ENCODE results near the gene HAGHL. TPM values are rescaled to one million over a fixed set of nuclear protein-coding genes. Genes with fewer than 3 reads are reported as not detected.

HAGHL gene
- total RNA-seq, 1 donor from 2014 or later = 1.0 TPM

GRCh38 chr16:720990-721764, 5.7 kb upstream of the HAGHL start, which contains the start of gene ANTKMT:
Gene ANTKMT (plus strand): TSS chr16:721146. CDS start chr16:721275, 129 bp downstream.
- Histone ChIP-seq H3K27ac (peak within 1 kb of the TSS; percentile 80), H3K4me2 (peak within 1 kb of the TSS; percentile 98), H3K9me3 (ENCODE audit: low read depth) (no peaks in the 10 kb centered on the region), H3K36me3 (no peaks in the 10 kb centered on the region), H3K4me3 (peak within 1 kb of the TSS; percentile 85), H3K27me3 (peaks cover 12% of the 10 kb centered on the region), H3K79me2 (ENCODE audit: low read depth) (no peaks in the 10 kb centered on the region), H3F3A (ENCODE audit: low read depth) (peaks cover 30% of the 10 kb centered on the region), H3K9ac (peak within 1 kb of the TSS; percentile 22), H2AFZ (replicated peaks) (peak within 1 kb of the TSS; percentile 84), H4K20me1 (ENCODE audit: low read depth) (peaks cover 66% of the 10 kb centered on the region), H3K4me1 (peaks cover 29% of the 10 kb centered on the region)
- Mint-ChIP-seq H3K36me3 (peaks cover 2% of the 10 kb centered on the region), H3K27ac (peak within 1 kb of the TSS; percentile 81), H3K9me3 (no peaks in the 10 kb centered on the region), H3K27me3 (ENCODE audit: insufficient read depth, low read depth) (peaks cover 13% of the 10 kb centered on the region), H3K4me3 (peak within 1 kb of the TSS; percentile 89), H3K4me1 (peaks cover 27% of the 10 kb centered on the region)
- peak; percentile 98 for DNase-seq (ENCODE audit: low spot score)
- no peak for TF ChIP-seq CTCF (IDR thresholded peaks at IDR 0.05)
- TF ChIP-seq EZH2phosphoT487 (IDR thresholded peaks at IDR 0.05) = no peak
- no peak for TF ChIP-seq EZH2 (IDR thresholded peaks at IDR 0.05)

- Mint-ChIP-seq H3K27ac (no peak overlapping the region), H3K36me3 (no peaks in the 10 kb centered on the region), H3K27me3 (ENCODE audit: insufficient read depth, low read depth) (peaks cover 10% of the 10 kb centered on the region), H3K9me3 (no peaks in the 10 kb centered on the region), H3K4me3 (peak overlapping the region; percentile 65), H3K4me1 (peaks cover 23% of the 10 kb centered on the region)
- DNase-seq (ENCODE audit: low spot score) = no peak
- H3K27ac ChIP-seq = no peak overlapping the region
- TF ChIP-seq CTCF (IDR thresholded peaks at IDR 0.05) = no peak
- no peak for TF ChIP-seq EZH2phosphoT487 (IDR thresholded peaks at IDR 0.05)
- no peak for TF ChIP-seq EZH2 (IDR thresholded peaks at IDR 0.05)
- no peaks in the 10 kb centered on the region for H3K79me2 ChIP-seq (ENCODE audit: low read depth)
- no peaks in the 10 kb centered on the region for H3K36me3 ChIP-seq
- H4K20me1 ChIP-seq (ENCODE audit: low read depth) = peaks cover 64% of the 10 kb centered on the region
- H3F3A ChIP-seq (ENCODE audit: low read depth) = peaks cover 32% of the 10 kb centered on the region
- peak overlapping the region; percentile 85 for H3K4me3 ChIP-seq
- no peak overlapping the region for H2AFZ ChIP-seq (replicated peaks)
- H3K27me3 ChIP-seq = peaks cover 19% of the 10 kb centered on the region
- H3K4me2 ChIP-seq = peak overlapping the region; percentile 98
- H3K9ac ChIP-seq = no peak overlapping the region
- H3K4me1 ChIP-seq = peaks cover 21% of the 10 kb centered on the region
- H3K9me3 ChIP-seq (ENCODE audit: low read depth) = no peaks in the 10 kb centered on the region
Observed at GRCh38 chr16:721765-722540, 5.0 kb upstream of the HAGHL start.

GRCh38 chr16:722835-723633, 3.9 kb upstream of the HAGHL start:
- Histone ChIP-seq H3K36me3 (no peaks in the 10 kb centered on the region), H3K4me2 (no peak overlapping the region), H3K9me3 (ENCODE audit: low read depth) (no peaks in the 10 kb centered on the region), H3K4me1 (peaks cover 18% of the 10 kb centered on the region), H3K27ac (no peak overlapping the region), H3K4me3 (no peak overlapping the region), H2AFZ (replicated peaks) (no peak overlapping the region), H4K20me1 (ENCODE audit: low read depth) (peaks cover 58% of the 10 kb centered on the region), H3K27me3 (peaks cover 30% of the 10 kb centered on the region), H3K9ac (no peak overlapping the region), H3K79me2 (ENCODE audit: low read depth) (no peaks in the 10 kb centered on the region), H3F3A (ENCODE audit: low read depth) (peaks cover 42% of the 10 kb centered on the region)
- Mint-ChIP-seq H3K4me1 (peaks cover 19% of the 10 kb centered on the region), H3K9me3 (no peaks in the 10 kb centered on the region), H3K27me3 (ENCODE audit: insufficient read depth, low read depth) (peaks cover 14% of the 10 kb centered on the region), H3K27ac (no peak overlapping the region), H3K4me3 (peak overlapping the region; percentile 65), H3K36me3 (no peaks in the 10 kb centered on the region)
- TF ChIP-seq EZH2 (IDR thresholded peaks at IDR 0.05) (no peak), CTCF (IDR thresholded peaks at IDR 0.05) (no peak), EZH2phosphoT487 (IDR thresholded peaks at IDR 0.05) (no peak)
- no peak for DNase-seq (ENCODE audit: low spot score)
